K562 (cell line): ENCODE measurements around the gene TPRX2. TPM values are rescaled to one million over a fixed set of nuclear protein-coding genes. Genes with fewer than 3 reads are reported as not detected.

Experiments
- ATAC-seq: fragments of 200-7000 bp; cut with Tn5 transposase; 3 replicates; pipeline ENCODE4 v1.9.1; 2020; ENCODE audit warnings: moderate library complexity
- BruUV-seq: library from RNA; stranded (reverse); fragments of 400-500 nt; replicated peaks from 2 replicates; lab custom pipeline; 2021; lab: Mats Ljungman, UMichigan
- CTCF ChIA-PET: fragments of 300-600 bp; formaldehyde crosslinking; extraction: SDS; loops from one replicate; lab custom pipeline; 2021; ENCODE audit warnings: low intra/inter-chr PET ratio; lab: Yijun Ruan, JAX
- POLR2A ChIA-PET: fragments of 300-600, 350-650 bp; sonication (Branson Sonifier 250); formaldehyde crosslinking; extraction: SDS; loops from one replicate; lab custom pipeline; 2021; ENCODE audit warnings: antibody characterized with exemption, inconsistent platforms; lab: Yijun Ruan, JAX
- DNase-seq, 4 experiments: peaks; one replicate each; pipeline versions ENCODE4 v3.0.0 to v3.0.0-alpha.2; 2011 to 2018; ENCODE audit warnings: low spot score in 3 of 4, mixed read lengths in 3 of 4; ENCODE audit errors: extremely low read depth in 1 of 4
- FAIRE-seq: peaks from 2 replicates; lab custom pipeline; 2011; peaks lifted over from hg19 to GRCh38; lab: Jason Lieb, UNC
- H2AFZ ChIP-seq: 2 replicates; pipeline ENCODE4 v1.6.0; 2011; ENCODE audit warnings: low read depth, low read length, control low read depth, inconsistent platforms
- H3K27ac ChIP-seq: fragments of 200-600 bp; 3 replicates; pipeline ENCODE4 v1.8.0; 2011; ENCODE audit warnings: low read depth, mild to moderate bottlenecking, control low read depth, inconsistent platforms, low read length, moderate library complexity, mixed read lengths; ENCODE audit errors: extremely low read depth
- H3K27me3 ChIP-seq, 2 experiments: fragments of 300-600 bp in 1 of 2; 2 replicates in 1 of 2; 3 replicates in 1 of 2; pipeline versions ENCODE4 v1.6.0 to v1.8.0; 2011; ENCODE audit warnings: inconsistent platforms in 2 of 2, low read length in 2 of 2, mild to moderate bottlenecking in 1 of 2, mixed read lengths in 1 of 2, moderate library complexity in 1 of 2; ENCODE audit not compliant: control insufficient read depth in 2 of 2, insufficient read depth in 2 of 2
- H3K36me3 ChIP-seq: fragments of 300-600 bp; 3 replicates; pipeline ENCODE4 v1.8.0; 2011; ENCODE audit warnings: mild to moderate bottlenecking, low read length, inconsistent platforms; ENCODE audit not compliant: control insufficient read depth, insufficient read depth
- H3K4me1 ChIP-seq, 2 experiments: fragments of 200-600 bp in 1 of 2; replicated peaks in 1 of 2; 2 replicates in 1 of 2; 3 replicates in 1 of 2; pipeline versions ENCODE4 v1.5.1 to v1.8.0; 2011; ENCODE audit warnings: inconsistent platforms in 2 of 2, low read length in 2 of 2, mild to moderate bottlenecking in 1 of 2, mixed read lengths in 1 of 2, moderate library complexity in 1 of 2; ENCODE audit not compliant: control insufficient read depth in 2 of 2, insufficient read depth in 2 of 2
- H3K4me2 ChIP-seq: 2 replicates; pipeline ENCODE4 v1.6.1; 2011; ENCODE audit warnings: low read length, control low read depth, inconsistent platforms, mixed read lengths; ENCODE audit not compliant: insufficient read depth
- H3K4me3 ChIP-seq: fragments of 200-600 bp; sonication (generic), shearing (Covaris generic); 2 replicates; pipeline ENCODE4 v1.5.1; 2016; ENCODE audit warnings: control low read depth, inconsistent platforms
- H3K79me2 ChIP-seq: fragments of 200-600 bp; 3 replicates; pipeline ENCODE4 v1.8.0; 2011; ENCODE audit warnings: low read length, inconsistent platforms; ENCODE audit not compliant: control insufficient read depth, insufficient read depth
- H3K9ac ChIP-seq, 2 experiments: 2 replicates each; pipeline versions ENCODE4 v1.6.0 to v1.6.1; 2011; ENCODE audit warnings: low read depth in 2 of 2, low read length in 2 of 2, control low read depth in 1 of 2, inconsistent platforms in 1 of 2, mild to moderate bottlenecking in 1 of 2, mixed read lengths in 1 of 2; ENCODE audit not compliant: insufficient read depth in 1 of 2
- H3K9me1 ChIP-seq: one replicate; pipeline ENCODE4 v1.6.0; 2011; ENCODE audit warnings: inconsistent platforms, mild to moderate bottlenecking, low read length, moderate library complexity; ENCODE audit not compliant: control insufficient read depth, insufficient read depth
- H3K9me3 ChIP-seq: replicated peaks from 2 replicates; pipeline ENCODE4 v1.5.1; 2011; ENCODE audit warnings: low read depth, low read length, inconsistent platforms; ENCODE audit not compliant: control insufficient read depth, insufficient read depth
- H4K20me1 ChIP-seq: replicated peaks from 2 replicates; pipeline ENCODE4 v1.6.1; 2011; ENCODE audit warnings: low read length, inconsistent platforms, mixed read lengths; ENCODE audit not compliant: control insufficient read depth, insufficient read depth
- ARHGAP35 ChIP-seq: fragments of 450-650 bp; IDR thresholded peaks from 2 replicates; pipeline ENCODE4 v1.6.1; 2018; ENCODE audit not compliant: partially characterized antibody
- BACH1 ChIP-seq: fragments of 200-800 bp; sonication (Bioruptor generic); IDR thresholded peaks from 2 replicates; pipeline ENCODE4 v1.6.1; 2016; ENCODE audit warnings: missing genetic modification characterization, missing compliant biosample characterization
- C11orf30 ChIP-seq: fragments of 450-650 bp; IDR thresholded peaks from 2 replicates; pipeline ENCODE4 v1.6.1; 2016; ENCODE audit warnings: low read depth, mild to moderate bottlenecking
- CEBPB ChIP-seq: fragments of 450-650 bp; IDR thresholded peaks from 2 replicates; pipeline ENCODE4 v1.6.1; 2016; ENCODE audit warnings: missing genetic modification characterization, missing compliant biosample characterization
- HDGF ChIP-seq: fragments of 450-650 bp; IDR thresholded peaks from 2 replicates; pipeline ENCODE4 v1.6.1; 2016
- HNRNPH1 ChIP-seq: fragments of 200-400 bp; formaldehyde crosslinking; optimal IDR thresholded peaks from 2 replicates; pipeline ENCODE3; 2017; ENCODE audit warnings: low read depth, mild to moderate bottlenecking, low read length, moderate library complexity
- KHSRP ChIP-seq: fragments of 450-650 bp; IDR thresholded peaks from 2 replicates; pipeline ENCODE4 v1.6.1; 2017
- MAFF ChIP-seq: IDR thresholded peaks from 2 replicates; pipeline ENCODE4 v1.6.1; 2012; ENCODE audit warnings: low read length, improper control_type of control experiment
- MAFG ChIP-seq: fragments of 450-650 bp; conservative IDR thresholded peaks from 2 replicates; pipeline ENCODE4 v1.6.1; 2016; ENCODE audit warnings: missing genetic modification characterization, missing compliant biosample characterization
- MAFK ChIP-seq: IDR thresholded peaks from 2 replicates; pipeline ENCODE4 v1.6.1; 2011; ENCODE audit warnings: low read length, improper control_type of control experiment
- NFE2 ChIP-seq: IDR thresholded peaks from 2 replicates; pipeline ENCODE4 v1.6.1; 2014; ENCODE audit warnings: antibody characterized with exemption, low read depth
- NFE2L1 ChIP-seq: fragments of 450-650 bp; IDR thresholded peaks from 2 replicates; pipeline ENCODE4 v1.6.1; 2016; ENCODE audit warnings: missing genetic modification characterization, low read depth, mild to moderate bottlenecking, missing compliant biosample characterization, moderate library complexity, borderline replicate concordance
- PPARD ChIP-seq: fragments of 250-450 bp; sonication (Bioruptor Pico); IDR thresholded peaks from 2 replicates; pipeline ENCODE4 v1.8.0; 2022; ENCODE audit warnings: inconsistent platforms, mild to moderate bottlenecking, moderate library complexity
- SMC3 ChIP-seq: conservative IDR thresholded peaks from 2 replicates; pipeline ENCODE4 v1.6.1; 2011; ENCODE audit warnings: low read depth, low read length, improper control_type of control experiment; ENCODE audit not compliant: insufficient read depth
- SP1 ChIP-seq: sonication (generic); formaldehyde crosslinking; IDR thresholded peaks from 2 replicates; pipeline ENCODE4 v1.8.1; 2022; ENCODE audit warnings: mild to moderate bottlenecking, missing genetic modification reagents
- TAF9B ChIP-seq: fragments of 450-650 bp; IDR thresholded peaks from 2 replicates; pipeline ENCODE4 v1.6.1; 2018; ENCODE audit warnings: mild to moderate bottlenecking; ENCODE audit not compliant: partially characterized antibody
- TRIM28 ChIP-seq: fragments of 450-650 bp; IDR thresholded peaks from 2 replicates; pipeline ENCODE4 v1.6.1; 2017
- ZNF316 ChIP-seq: fragments of 450-650 bp; IDR thresholded peaks from 2 replicates; pipeline ENCODE4 v1.6.1; 2016
- WGBS: fragments of 100-300 bp; shearing (Covaris generic); methylation state at CpG from one replicate; pipeline ENCODE4 v1.1.6; 2016; ENCODE audit warnings: low coverage, mixed read lengths; ENCODE audit not compliant: insufficient coverage; ENCODE audit errors: missing lambda C conversion rate; 5-methylcytosine and 5-hydroxymethylcytosine counted together
- in situ Hi-C: fragments of 300-500 bp; cut with MboI; formaldehyde crosslinking; loops from 4 replicates; pipeline ENCODE4 v1.15.0; 2018; ENCODE audit warnings: inconsistent platforms, mixed read lengths
- intact Hi-C: fragments of 100-400 bp; cut with micrococcal nuclease; formaldehyde crosslinking; loops from 2 replicates; pipeline ENCODE4 v1.14.2; 2022
- polyA plus RNA-seq, 8 experiments: library from polyadenylated mRNA; depleted of rRNA in 4 of 8; stranded (reverse) in 5 of 8; unstranded in 3 of 8; fragments of >200 nt; fragmentation: Nextera tagmentation in 2 of 8; fragmentation: Illumina TruSeq in 1 of 8; extraction: Ambion mirVana in 2 of 8; extraction: Trizol in 1 of 8; gene quantifications; 2 replicates each; pipeline versions ENCODE4 v1.2.1 to v1.2.3, GENCODE V29; 2011 to 2014; ENCODE audit warnings: inconsistent platforms in 1 of 8, missing spikeins in 1 of 8
- total RNA-seq, 7 experiments: library from RNA; depleted of rRNA in 6 of 7; stranded (reverse); fragments of >200 nt in 6 of 7; fragmentation: Illumina TruSeq in 2 of 7; extraction: Trizol in 2 of 7; gene quantifications; 2 replicates each; pipeline versions ENCODE4 v1.2.1 to v1.2.3, GENCODE V29; 2011 to 2021; ENCODE audit warnings: low replicate concordance in 1 of 7

Gene TPRX2
- total and polyA plus RNA-seq, 9 of the 15 experiments (the other 6 are each of a cell fraction or from before 2014, with no cell fraction given) = not detected

- no peak for TF ChIP-seq PPARD (CRISPR knock-in tag)
- TF ChIP-seq HDGF = no peak
- TF ChIP-seq, all 486 proteins: peak for 182
Observed at GRCh38 chr19:47891923-47892666, 33.1 kb downstream of the TPRX2 start (continued).

GRCh38 chr19:47895165-47895782, 36.2 kb downstream of the TPRX2 start:
- Histone ChIP-seq H3K9ac (no peak overlapping the region), H3K4me3 (no peak overlapping the region), H3K4me2 (no peak overlapping the region), H3K4me1 (peaks cover 12 to 18% of the 10 kb centered on the region in 2 experiments), H3K27me3 (no peaks in the 10 kb centered on the region; a peak in 1 of 5 replicates), H3K27ac (no peak overlapping the region), H4K20me1 (no peaks in the 10 kb centered on the region), H3K9me3 (no peaks in the 10 kb centered on the region), H3K9me1 (no peaks in the 10 kb centered on the region), H3K79me2 (no peaks in the 10 kb centered on the region), H3K36me3 (no peaks in the 10 kb centered on the region), H2AFZ (no peak overlapping the region)
- BruUV-seq = no TSS peak
- in situ Hi-C loops = no loop called here
- intact Hi-C loops = no loop called here
- DNase-seq = no peak
- 90% methylated on average over 5 of the region's 5 CpGs for WGBS
- FAIRE-seq = no peak
- POLR2A ChIA-PET = interaction anchor here (0.6 kb wide), 1 partner anchor 13 kb away, joined by 3 read pairs; no protein-coding TSS in a partner anchor
- ATAC-seq = no peak
- no peak for TF ChIP-seq KHSRP
- TF ChIP-seq TAF9B = no peak
- TF ChIP-seq MAFG = peak; percentile 98
- TF ChIP-seq ZNF316 = peak; percentile 99
- TF ChIP-seq ARHGAP35 = no peak
- TF ChIP-seq BACH1 (tag) = peak; percentile 64; the same call in 1 of the 2 replicates
- peak; percentile 80 for TF ChIP-seq NFE2
- peak; percentile 99 for TF ChIP-seq MAFF
- TF ChIP-seq NFE2L1 = peak; percentile 79
- TF ChIP-seq MAFK = peak; percentile 99
- no peak for TF ChIP-seq HNRNPH1
- TF ChIP-seq CEBPB = no peak
- TF ChIP-seq TRIM28 = no peak
- no peak for TF ChIP-seq SMC3
- no peak for TF ChIP-seq SP1
- peak; percentile 98 for TF ChIP-seq C11orf30
- CTCF ChIA-PET = no interaction called here
